ENCODE results near the gene PROK2. TPM values are rescaled to one million over a fixed set of nuclear protein-coding genes. Genes with fewer than 3 reads are reported as not detected.

PROK2 gene
- total RNA-seq, 4 donors from 2014 or later, result not detected

DNA sequence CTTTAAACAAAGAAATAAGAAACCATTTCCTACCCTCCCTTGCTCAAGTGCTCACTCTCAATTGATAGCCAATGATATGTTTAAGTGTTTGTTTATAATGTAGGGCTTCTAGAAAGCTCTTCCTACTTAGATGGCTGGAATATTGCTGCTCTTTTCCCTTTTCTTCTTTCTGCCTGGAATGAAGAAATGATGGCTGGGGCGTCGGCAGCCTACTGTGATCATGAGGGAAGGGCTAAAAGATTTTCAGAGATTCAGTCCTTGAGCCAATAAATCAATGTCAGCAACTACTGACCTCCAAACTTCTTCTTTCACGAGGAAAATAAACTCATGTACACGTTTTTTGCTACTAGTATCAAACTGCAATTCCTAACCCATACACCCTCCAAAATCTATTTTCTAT lies 33.3 kb downstream of the PROK2 start:
- TF ChIP-seq POLR2A (IDR thresholded peaks at IDR 0.05), result no peak
- TF ChIP-seq, protein P1, sequence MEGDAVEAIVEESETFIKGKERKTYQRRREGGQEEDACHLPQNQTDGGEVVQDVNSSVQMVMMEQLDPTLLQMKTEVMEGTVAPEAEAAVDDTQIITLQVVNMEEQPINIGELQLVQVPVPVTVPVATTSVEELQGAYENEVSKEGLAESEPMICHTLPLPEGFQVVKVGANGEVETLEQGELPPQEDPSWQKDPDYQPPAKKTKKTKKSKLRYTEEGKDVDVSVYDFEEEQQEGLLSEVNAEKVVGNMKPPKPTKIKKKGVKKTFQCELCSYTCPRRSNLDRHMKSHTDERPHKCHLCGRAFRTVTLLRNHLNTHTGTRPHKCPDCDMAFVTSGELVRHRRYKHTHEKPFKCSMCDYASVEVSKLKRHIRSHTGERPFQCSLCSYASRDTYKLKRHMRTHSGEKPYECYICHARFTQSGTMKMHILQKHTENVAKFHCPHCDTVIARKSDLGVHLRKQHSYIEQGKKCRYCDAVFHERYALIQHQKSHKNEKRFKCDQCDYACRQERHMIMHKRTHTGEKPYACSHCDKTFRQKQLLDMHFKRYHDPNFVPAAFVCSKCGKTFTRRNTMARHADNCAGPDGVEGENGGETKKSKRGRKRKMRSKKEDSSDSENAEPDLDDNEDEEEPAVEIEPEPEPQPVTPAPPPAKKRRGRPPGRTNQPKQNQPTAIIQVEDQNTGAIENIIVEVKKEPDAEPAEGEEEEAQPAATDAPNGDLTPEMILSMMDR (IDR thresholded peaks at IDR 0.05), result no peak
- 89 to 94% methylated on average over 4 of the region's 4 CpGs for WGBS, 2 donors
- no peak for DNase-seq (ENCODE audit: low spot score in 2 of 2)
- no peak overlapping the region for H3K4me3 ChIP-seq (ENCODE audit: low read depth, poor library complexity, severe bottlenecking)
- intact Hi-C loops (cut with DNase I; ENCODE audit: low total_unique reads), result no loop called here

DNA sequence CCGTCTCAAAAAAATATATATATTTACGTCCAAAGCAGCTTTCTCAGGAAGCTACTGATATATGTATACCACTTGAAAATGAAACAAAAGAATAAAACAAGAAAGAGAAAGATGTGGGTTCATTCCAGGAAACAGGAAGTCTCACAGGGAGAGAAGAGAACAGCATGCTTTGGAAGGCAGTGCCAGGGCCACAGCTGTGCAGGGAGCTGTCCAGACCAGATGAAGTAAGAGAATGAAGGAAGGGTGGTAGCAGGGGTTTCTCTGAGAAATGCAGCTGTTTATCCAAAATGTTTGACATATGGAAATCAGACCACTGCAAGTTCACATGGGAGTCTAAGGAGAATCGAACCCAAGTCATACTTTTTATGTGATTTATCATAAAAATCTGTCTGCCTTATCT lies 40.2 kb downstream of the PROK2 start:
- TF ChIP-seq POLR2A (IDR thresholded peaks at IDR 0.05), result no peak
- TF ChIP-seq, protein P1 (IDR thresholded peaks at IDR 0.05), result no peak
- WGBS, 2 donors, result 78 to 83% methylated on average over 3 of the region's 3 CpGs

DNA sequence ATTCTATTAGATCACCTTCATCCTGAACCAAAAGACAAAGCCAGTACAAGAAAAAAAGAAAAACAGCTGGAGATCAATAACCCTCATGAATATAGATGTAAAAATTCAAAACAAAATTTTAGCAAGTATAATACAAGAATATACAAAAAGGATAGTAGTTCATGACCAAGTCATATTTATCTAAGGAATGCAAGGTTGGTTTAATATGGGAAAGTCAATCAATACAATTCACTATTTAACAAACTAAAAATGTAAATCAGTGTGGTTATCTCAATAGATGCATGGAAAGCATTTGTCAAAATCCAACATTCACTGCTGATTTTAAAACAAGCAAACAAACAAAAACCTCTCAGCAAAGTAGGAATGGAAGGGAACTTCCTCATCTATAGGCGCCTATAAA lies 42.3 kb downstream of the PROK2 start:
- TF ChIP-seq, protein P1 (IDR thresholded peaks at IDR 0.05), result no peak
- TF ChIP-seq POLR2A (IDR thresholded peaks at IDR 0.05), result no peak
- 100% methylated on average over 1 of the region's 1 CpG for WGBS, 2 donors
- DNase-seq (ENCODE audit: low spot score in 2 of 2), result no peak
- H3K4me3 ChIP-seq (ENCODE audit: low read depth, poor library complexity, severe bottlenecking), result no peak overlapping the region
- intact Hi-C loops (cut with DNase I; ENCODE audit: low total_unique reads), result no loop called here

More for the DNA sequence above, 40.2 kb downstream of the PROK2 start:
- intact Hi-C loops (cut with DNase I; ENCODE audit: low total_unique reads), result no loop called here
- no peak overlapping the region for H3K4me3 ChIP-seq (ENCODE audit: low read depth, poor library complexity, severe bottlenecking)
- DNase-seq (ENCODE audit: low spot score in 2 of 2), result no peak

DNA sequence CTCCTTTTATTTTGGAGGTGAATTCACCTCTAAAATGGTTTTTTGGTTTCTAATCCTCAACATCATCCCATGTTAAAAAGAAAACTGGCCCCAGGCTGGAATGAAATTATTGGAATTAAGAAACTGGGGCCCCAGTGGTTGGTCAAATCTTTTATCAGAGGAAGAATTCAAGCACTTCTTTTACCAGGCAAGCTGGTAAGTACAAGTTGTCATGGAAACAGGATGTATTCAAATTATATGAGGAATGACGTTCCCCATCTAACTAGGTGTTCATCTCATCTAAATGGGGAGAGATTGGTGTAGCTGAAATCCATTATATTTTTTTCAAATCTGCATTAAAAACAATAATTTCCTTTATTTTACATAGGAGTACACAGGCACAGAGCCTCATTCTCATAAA lies 50.1 kb downstream of the PROK2 start:
- 64 to 69% methylated on average over 1 of the region's 1 CpG for WGBS, 2 donors
- intact Hi-C loops (cut with DNase I; ENCODE audit: low total_unique reads), result no loop called here
- no peak for DNase-seq (ENCODE audit: low spot score in 2 of 2)
- TF ChIP-seq, protein P1 (IDR thresholded peaks at IDR 0.05), result no peak
- TF ChIP-seq POLR2A (IDR thresholded peaks at IDR 0.05), result no peak
- H3K4me3 ChIP-seq (ENCODE audit: low read depth, poor library complexity, severe bottlenecking), result no peak overlapping the region

DNA sequence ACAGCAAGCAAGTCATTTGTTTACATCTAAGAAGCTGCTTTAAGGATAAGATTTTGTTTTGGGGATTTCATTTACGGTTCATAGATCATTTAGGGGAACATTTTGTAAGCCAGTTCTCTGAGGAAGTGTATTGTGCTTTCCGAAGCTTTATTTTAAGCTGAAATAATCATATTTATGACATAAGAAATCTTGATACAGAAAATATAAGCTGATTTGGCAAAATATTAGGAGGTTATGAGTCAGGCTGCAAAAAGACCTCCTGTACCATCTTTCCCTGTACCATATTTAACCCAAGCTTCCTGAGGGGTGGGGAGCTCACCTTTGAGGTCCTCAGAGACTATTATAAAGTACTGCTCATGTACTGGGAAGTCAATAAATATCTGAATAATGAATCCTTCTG lies 51.6 kb downstream of the PROK2 start:
- whole genome bisulfite sequencing, 2 donors, result 94 to 95% methylated on average over 2 of the region's 2 CpGs
- DNase-seq (ENCODE audit: low spot score in 2 of 2), result no peak
- intact Hi-C loops (cut with DNase I; ENCODE audit: low total_unique reads), result no loop called here
- H3K4me3 ChIP-seq (ENCODE audit: low read depth, poor library complexity, severe bottlenecking), result no peak overlapping the region
- TF ChIP-seq, protein P1 (IDR thresholded peaks at IDR 0.05), result no peak
- TF ChIP-seq POLR2A (IDR thresholded peaks at IDR 0.05), result no peak

DNA sequence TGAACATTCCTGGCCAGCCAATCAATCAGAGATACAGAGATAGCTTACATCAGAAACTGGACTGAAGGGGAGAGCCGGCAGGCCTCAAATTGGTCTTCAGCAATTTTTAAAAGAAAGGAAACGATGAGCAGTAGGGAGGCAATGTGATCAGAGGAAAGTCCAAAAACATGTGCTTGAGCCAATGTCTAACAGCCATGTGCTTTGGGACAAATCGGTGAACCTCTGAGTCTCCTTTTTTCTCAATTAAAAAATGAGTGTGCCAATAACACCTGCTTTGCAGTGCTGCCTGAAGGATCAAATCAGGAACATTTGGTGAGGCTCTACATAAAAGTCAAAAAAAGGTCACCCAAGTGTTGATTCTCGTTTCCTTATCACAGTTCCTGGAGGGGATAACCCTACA lies 52.3 kb downstream of the PROK2 start:
- WGBS, 2 donors, result 92 to 93% methylated on average over 4 of the region's 4 CpGs
- H3K4me3 ChIP-seq (ENCODE audit: low read depth, poor library complexity, severe bottlenecking), result no peak overlapping the region
- intact Hi-C loops (cut with DNase I; ENCODE audit: low total_unique reads), result no loop called here
- no peak for DNase-seq (ENCODE audit: low spot score in 2 of 2)
- no peak for TF ChIP-seq POLR2A (IDR thresholded peaks at IDR 0.05)
- TF ChIP-seq, protein P1 (IDR thresholded peaks at IDR 0.05), result no peak

Measured in lower leg skin (tissue), 4 donors.